GM23338 (cell line): Measurements from ENCODE around the gene PRKCI. TPM values are rescaled to one million over a fixed set of nuclear protein-coding genes. Genes with fewer than 3 reads are reported as not detected.
A peak's percentile ranks its signal among the peaks of the same experiment; 100 is the strongest.

Source experiments
- ATAC-seq: fragments of 200-7000 bp; cut with Tn5 transposase; 3 replicates; pipeline ENCODE4 v1.9.1; 2020
- DNase-seq: peaks from one replicate; pipeline ENCODE4 v3.0.0-alpha.2; 2015; ENCODE audit warnings: low spot score
- H2AFZ ChIP-seq: fragments of 200-600 bp; sonication (generic); 2 replicates; pipeline ENCODE4 v1.8.0; 2016; ENCODE audit warnings: antibody characterized with exemption, mild to moderate bottlenecking, moderate library complexity
- H3F3A ChIP-seq: fragments of 200-600 bp; sonication (generic); replicated peaks from 2 replicates; pipeline ENCODE4 v1.8.0; 2017; ENCODE audit warnings: antibody characterized with exemption, mixed run types, low read depth
- H3K27ac ChIP-seq: fragments of 200-600 bp; sonication (generic); 2 replicates; pipeline ENCODE4 v1.6.1; 2016; ENCODE audit warnings: low read depth
- H3K27me3 ChIP-seq: fragments of 200-600 bp; sonication (generic); 2 replicates; pipeline ENCODE4 v1.8.0; 2016; ENCODE audit warnings: mild to moderate bottlenecking, mixed run types, moderate library complexity; ENCODE audit not compliant: insufficient read depth
- H3K36me3 ChIP-seq: fragments of 200-600 bp; sonication (generic); 2 replicates; pipeline ENCODE4 v1.8.0; 2016; ENCODE audit warnings: mild to moderate bottlenecking; ENCODE audit not compliant: insufficient read depth
- H3K4me1 ChIP-seq: fragments of 200-600 bp; sonication (generic); 2 replicates; pipeline ENCODE4 v1.8.0; 2016; ENCODE audit warnings: mild to moderate bottlenecking, moderate library complexity; ENCODE audit not compliant: insufficient read depth
- H3K4me2 ChIP-seq: fragments of 200-600 bp; sonication (generic); 2 replicates; pipeline ENCODE4 v1.7.1; 2017; ENCODE audit warnings: mixed run types
- H3K4me3 ChIP-seq: fragments of 200-600 bp; sonication (generic); 2 replicates; pipeline ENCODE4 v1.6.1; 2016; ENCODE audit warnings: mixed run types
- H3K79me2 ChIP-seq: fragments of 200-600 bp; sonication (generic); replicated peaks from 2 replicates; pipeline ENCODE4 v1.8.0; 2017; ENCODE audit warnings: mild to moderate bottlenecking; ENCODE audit not compliant: insufficient read depth
- H3K9me2 ChIP-seq: fragments of 200-600 bp; sonication (generic); 2 replicates; pipeline ENCODE4 v1.8.0; 2017; ENCODE audit not compliant: insufficient read depth
- H4K20me1 ChIP-seq: fragments of 200-600 bp; sonication (generic); replicated peaks from 2 replicates; pipeline ENCODE4 v1.8.0; 2017; ENCODE audit warnings: mild to moderate bottlenecking; ENCODE audit not compliant: insufficient read depth
- H3K27ac Mint-ChIP-seq: 2 replicates; pipeline ENCODE4 v1.8.0; 2020; ENCODE audit warnings: inconsistent platforms, mild to moderate bottlenecking, moderate library complexity, mixed read lengths
- H3K27me3 Mint-ChIP-seq: 3 replicates; pipeline ENCODE4 v1.8.0; 2022; ENCODE audit warnings: low read depth, mild to moderate bottlenecking, moderate library complexity, mixed read lengths, inconsistent platforms; ENCODE audit not compliant: insufficient read depth, poor library complexity
- H3K36me3 Mint-ChIP-seq: 3 replicates; pipeline ENCODE4 v1.8.0; 2021; ENCODE audit warnings: low read depth, mild to moderate bottlenecking, inconsistent platforms, moderate library complexity, mixed read lengths
- H3K4me1 Mint-ChIP-seq: 3 replicates; pipeline ENCODE4 v1.8.0; 2020; ENCODE audit warnings: mild to moderate bottlenecking, inconsistent platforms, mixed read lengths
- H3K4me3 Mint-ChIP-seq: 3 replicates; pipeline ENCODE4 v1.8.0; 2021; ENCODE audit warnings: moderate library complexity, mild to moderate bottlenecking, inconsistent platforms, mixed read lengths
- H3K9me3 Mint-ChIP-seq: 3 replicates; pipeline ENCODE4 v1.8.0; 2020; ENCODE audit warnings: moderate library complexity, mild to moderate bottlenecking, inconsistent platforms, mixed read lengths
- CREB1 ChIP-seq: fragments of 250-450 bp; sonication (Bioruptor Pico); IDR thresholded peaks from 2 replicates; pipeline ENCODE4 v1.5.0; 2020; ENCODE audit warnings: low read depth, mild to moderate bottlenecking, moderate library complexity
- CTCF ChIP-seq, 2 experiments: fragments of 200-600 bp in 1 of 2; sonication (generic) in 1 of 2; conservative IDR thresholded peaks; 2 replicates each; pipeline versions ENCODE4 v1.5.1 to v1.6.1; 2016 to 2017; ENCODE audit warnings: antibody characterized with exemption in 2 of 2, low read depth in 2 of 2, mild to moderate bottlenecking in 2 of 2, moderate library complexity in 1 of 2
- ETS1 ChIP-seq: IDR thresholded peaks from 2 replicates; pipeline ENCODE4 v1.6.1; 2016; ENCODE audit warnings: antibody characterized with exemption
- EZH2 ChIP-seq: fragments of 200-600 bp; sonication (generic); IDR thresholded peaks from one replicate; pipeline ENCODE4 v1.8.0; 2017; ENCODE audit warnings: antibody characterized with exemption, mild to moderate bottlenecking, low read depth; ENCODE audit not compliant: unreplicated experiment
- EZH2phosphoT487 ChIP-seq: fragments of 200-600 bp; sonication (generic); IDR thresholded peaks from one replicate; pipeline ENCODE4 v1.8.1; 2018; ENCODE audit warnings: antibody characterized with exemption; ENCODE audit not compliant: unreplicated experiment
- POLR2AphosphoS5 ChIP-seq: IDR thresholded peaks from 2 replicates; pipeline ENCODE4 v1.6.1; 2016; ENCODE audit warnings: antibody characterized with exemption, low read depth
- STAT1 ChIP-seq: IDR thresholded peaks from one replicate; pipeline ENCODE4 v1.6.1; 2016; ENCODE audit warnings: antibody characterized with exemption; ENCODE audit not compliant: unreplicated experiment
- ZNF331 ChIP-seq: fragments of 250-450 bp; sonication (Bioruptor Pico); IDR thresholded peaks from 2 replicates; pipeline ENCODE4 v1.5.0; 2020; ENCODE audit warnings: low read depth, mild to moderate bottlenecking, moderate library complexity
- ZNF462 ChIP-seq: fragments of 250-450 bp; sonication (Bioruptor Pico); IDR thresholded peaks from 2 replicates; pipeline ENCODE4 v1.5.0; 2020; ENCODE audit warnings: mild to moderate bottlenecking, moderate library complexity
- polyA plus RNA-seq: library from polyadenylated mRNA; unstranded; fragments of >200 nt; fragmentation: Nextera tagmentation; extraction: Ambion mirVana; gene quantifications from 2 replicates; pipeline ENCODE4 v1.2.1, GENCODE V29; 2016
- total RNA-seq: library from RNA; depleted of rRNA; stranded (reverse); fragments of >200 nt; shearing (Covaris generic); gene quantifications from 2 replicates; pipeline ENCODE4 v1.2.3, GENCODE V29; 2014

The PRKCI gene
- total and polyA plus RNA-seq, 2 experiments from 2014 or later: 58.0 to 119 TPM

- H4K20me1 ChIP-seq: peaks cover 44% of the 10 kb centered on the region
- Mint-ChIP-seq H3K27ac (peak overlapping the region; percentile 2; the same call in 1 of the 2 replicates), H3K4me3 (no peak overlapping the region), H3K27me3 (peaks cover 7% of the 10 kb centered on the region), H3K36me3 (no peaks in the 10 kb centered on the region; the same call in 2 of the 3 replicates), H3K9me3 (no peaks in the 10 kb centered on the region), H3K4me1 (peaks cover 36% of the 10 kb centered on the region)
- no peaks in the 10 kb centered on the region for H3K27me3 ChIP-seq
- ATAC-seq: no peak
- H3K79me2 ChIP-seq: peaks cover 87% of the 10 kb centered on the region
- no peak for DNase-seq
- no peak for TF ChIP-seq EZH2
- TF ChIP-seq POLR2AphosphoS5: no peak
- TF ChIP-seq ZNF331 (CRISPR knock-in tag): no peak
- no peak for TF ChIP-seq ZNF462 (CRISPR knock-in tag)
- no peak for TF ChIP-seq CREB1 (CRISPR knock-in tag)
- no peak for TF ChIP-seq CTCF (conservative IDR thresholded peaks at IDR 0.05; ENCODE audit: low read depth in 2 of 2)
- TF ChIP-seq EZH2phosphoT487: no peak
- no peak for TF ChIP-seq ETS1
- no peak for TF ChIP-seq STAT1
- peak overlapping the region; percentile 55 for H3K4me2 ChIP-seq
- H3K9me2 ChIP-seq: no peaks in the 10 kb centered on the region
- peak overlapping the region; percentile 12; the same call in 1 of the 2 replicates for H3K27ac ChIP-seq
- no peak overlapping the region for H2AFZ ChIP-seq
- H3K4me1 ChIP-seq: peaks cover 40% of the 10 kb centered on the region
- no peaks in the 10 kb centered on the region; the same call in 1 of the 2 replicates for H3F3A ChIP-seq
- H3K4me3 ChIP-seq: 0 out of 2 replicates have a peak overlapping the region, but pooled peaks have one; percentile 6
- no peaks in the 10 kb centered on the region for H3K36me3 ChIP-seq
These were observed 4.3 kb downstream of the PRKCI start for GRCh38 chr3:170226426-170226960.
